ENCODE data around the gene AKAP13. TPM values are rescaled to one million over a fixed set of nuclear protein-coding genes. Genes with fewer than 3 reads are reported as not detected.

AKAP13 gene
- total and polyA plus RNA-seq, 2 donors (not counting 1 experiment from before 2014, with no cell fraction given) = 73.8 to 358 TPM

DNA sequence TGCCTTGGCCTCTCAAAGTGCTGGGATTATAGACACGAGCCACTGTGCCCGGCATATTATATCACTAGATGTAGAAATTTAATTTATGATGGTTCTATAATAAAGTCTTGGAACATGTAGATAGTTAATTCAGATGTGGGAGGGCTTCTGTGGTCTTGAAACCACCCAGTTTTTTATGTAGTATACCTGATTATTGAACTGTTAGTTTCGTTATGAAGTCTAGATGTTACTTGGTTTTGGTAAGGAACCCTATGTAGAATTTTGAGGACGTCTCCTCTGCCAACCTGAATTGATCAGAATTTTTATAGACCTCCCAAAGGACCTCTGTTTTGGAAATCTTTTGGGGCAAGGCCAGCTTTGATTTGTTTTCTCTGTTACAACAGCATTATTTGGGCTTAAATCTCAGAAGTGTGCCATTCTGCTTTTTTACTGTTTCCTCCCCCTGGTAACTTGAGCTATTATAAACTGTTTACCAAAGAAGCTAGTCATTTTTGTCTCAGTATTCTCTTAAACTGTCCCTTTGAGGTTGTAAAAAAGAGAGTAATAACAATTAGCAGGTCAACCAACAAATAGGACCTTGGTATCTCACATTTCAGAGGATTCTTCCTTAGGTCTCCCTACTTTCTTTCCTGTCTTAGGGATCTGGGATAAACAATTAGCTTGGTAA, 20.8 kb downstream of the AKAP13 start:
- Histone ChIP-seq H4K20me1 (ENCODE audit: control insufficient read depth, insufficient read depth, low read length, poor library complexity, severe bottlenecking) (no peaks in the 10 kb centered on the region), H2AFZ (ENCODE audit: insufficient read depth, low read depth, low read length, poor library complexity, severe bottlenecking) (no peak overlapping the region), H3K27ac (ENCODE audit: low read length in 2 of 2) (peak overlapping the region; percentile 11 to 88), H3K27me3 (replicated peaks in 1 of 4; ENCODE audit: control extremely low read depth in 1 of 4, control insufficient read depth in 3 of 4, insufficient read depth in 4 of 4, low read length in 3 of 4) (no peaks in the 10 kb centered on the region), H3K9me3 (ENCODE audit: control extremely low read depth in 1 of 3, control insufficient read depth in 2 of 3, insufficient read depth in 1 of 3, low read length in 2 of 3) (no peaks in the 10 kb centered on the region), H3K9ac (ENCODE audit: low read length) (peak overlapping the region; percentile 14), H3K36me3 (replicated peaks in 1 of 2; ENCODE audit: control extremely low read depth in 1 of 2, control insufficient read depth in 1 of 2, extremely low read depth in 1 of 2, insufficient read depth in 2 of 2, low read length in 1 of 2) (no peaks in the 10 kb centered on the region), H3K4me3 (ENCODE audit: control extremely low read depth in 1 of 5, extremely low read depth in 1 of 5, insufficient read depth in 1 of 5, low read depth in 2 of 5, low read length in 4 of 5) (peak overlapping the region in 2 of 5 experiments; percentile 10 to 20), H3K4me1 (ENCODE audit: control insufficient read depth in 2 of 2, insufficient read depth in 2 of 2, low read length in 2 of 2) (peaks cover 63 to 73% of the 10 kb centered on the region in 2 donors), H3K79me2 (ENCODE audit: control insufficient read depth, insufficient read depth, low read length) (peaks cover 85% of the 10 kb centered on the region), H3K4me2 (replicated peaks; ENCODE audit: low read depth, low read length, poor library complexity, severe bottlenecking) (peak overlapping the region; percentile 57)
- CTCF ChIA-PET = interaction anchor here (0.6 to 1.6 kb wide), 10 partner anchors 10 to 95 kb away, joined by 3 to 9 read pairs (median 4); no protein-coding TSS in a partner anchor
- ATAC-seq (ENCODE audit: low read depth) (no peak), DNase-seq (peak; percentile 41)
- peak overlapping the region; percentile 40 for H3K4me3 Mint-ChIP-seq
- TF ChIP-seq EZH2 (IDR thresholded peaks at IDR 0.05; ENCODE audit: borderline replicate concordance, insufficient read depth, low read depth, low read length, poor library complexity, severe bottlenecking) = no peak
- no peak for TF ChIP-seq CTCF (IDR thresholded peaks at IDR 0.05)
- H3K27me3 Mint-ChIP-seq = no peaks in the 10 kb centered on the region
- H3K9me3 Mint-ChIP-seq (ENCODE audit: insufficient read depth) = no peaks in the 10 kb centered on the region
- no CpG with 5 or more reads among the region's 4 CpGs for WGBS (ENCODE audit: insufficient coverage)
- intact Hi-C loops (cut with micrococcal nuclease) = loop anchor here (10.0 kb wide), 1 partner anchor 304 kb away; no protein-coding TSS in a partner anchor
- H3K4me1 Mint-ChIP-seq = peaks cover 83% of the 10 kb centered on the region
- POLR2A ChIA-PET = no interaction called here
- H3K27ac Mint-ChIP-seq = peak overlapping the region; percentile 10

Measured in B cell (primary cell).